ENCODE measurements around the gene TSHZ2.

The TSHZ2 gene

DNA sequence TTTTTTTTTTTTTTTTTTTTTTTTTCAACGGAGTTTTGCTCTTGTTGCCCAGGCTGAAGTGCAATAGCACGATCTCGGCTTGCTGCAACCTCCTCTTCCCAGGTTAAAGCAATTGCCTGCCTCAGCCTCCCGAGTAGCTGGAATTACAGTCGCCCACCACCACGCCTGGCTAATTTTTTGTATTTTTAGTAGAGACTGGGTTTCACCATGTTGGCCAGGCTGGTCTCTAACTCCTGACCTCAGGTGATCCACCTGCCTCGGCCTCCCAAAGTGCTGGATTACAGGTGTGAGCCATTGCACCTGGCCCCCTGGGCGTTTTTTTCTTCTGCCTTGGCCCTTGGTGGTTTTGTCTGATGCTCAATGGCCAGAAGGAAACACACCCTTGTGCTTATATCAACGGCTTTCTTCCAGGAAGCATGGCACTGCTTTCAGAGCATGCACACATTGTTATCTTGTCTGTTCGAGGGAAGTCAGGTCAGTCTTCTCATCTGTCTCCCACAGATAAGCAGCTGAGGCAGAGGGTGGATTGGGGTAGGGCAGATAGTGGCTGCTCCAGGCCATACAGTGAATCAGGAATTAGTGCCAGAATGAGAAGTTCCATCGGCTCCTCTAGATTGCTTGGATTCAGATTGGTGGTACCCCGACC is 203.1 kb downstream of the TSHZ2 start:
- DNase-seq = no peak

DNA sequence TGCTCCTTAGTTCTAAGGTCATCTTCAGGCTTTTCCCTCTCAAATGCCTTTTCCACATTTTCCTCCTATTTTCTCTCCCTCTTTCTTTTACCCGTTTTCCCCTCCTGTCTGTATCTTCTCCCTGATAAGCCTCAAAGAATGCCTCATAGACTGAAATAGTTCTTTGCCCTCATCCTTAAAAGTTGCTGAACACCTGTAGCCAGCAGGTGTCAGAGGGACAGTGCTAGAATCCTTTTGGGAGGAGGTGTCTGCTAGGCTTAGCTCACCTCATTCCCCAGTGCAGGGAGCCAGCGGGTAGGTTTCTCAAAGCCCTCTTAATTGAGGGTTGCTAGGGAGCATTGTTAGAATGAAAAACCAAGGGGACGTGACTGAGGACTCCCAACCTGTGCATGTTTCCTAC is 204.0 kb downstream of the TSHZ2 start:
- DNase-seq = no peak

- DNase-seq = no peak
Measured at GRCh38 chr20:53177687-53178086, 205.5 kb downstream of the TSHZ2 start.

GRCh38 chr20:53179749-53180148 is 207.6 kb downstream of the TSHZ2 start:
- no peak for DNase-seq

- DNase-seq = no peak
Measured at GRCh38 chr20:53180928-53181362, 208.8 kb downstream of the TSHZ2 start.

GRCh38 chr20:53181866-53182376 is 209.8 kb downstream of the TSHZ2 start:
- no peak for DNase-seq

- no peak for DNase-seq
Measured at GRCh38 chr20:53183181-53183580, 211.0 kb downstream of the TSHZ2 start.

DNA sequence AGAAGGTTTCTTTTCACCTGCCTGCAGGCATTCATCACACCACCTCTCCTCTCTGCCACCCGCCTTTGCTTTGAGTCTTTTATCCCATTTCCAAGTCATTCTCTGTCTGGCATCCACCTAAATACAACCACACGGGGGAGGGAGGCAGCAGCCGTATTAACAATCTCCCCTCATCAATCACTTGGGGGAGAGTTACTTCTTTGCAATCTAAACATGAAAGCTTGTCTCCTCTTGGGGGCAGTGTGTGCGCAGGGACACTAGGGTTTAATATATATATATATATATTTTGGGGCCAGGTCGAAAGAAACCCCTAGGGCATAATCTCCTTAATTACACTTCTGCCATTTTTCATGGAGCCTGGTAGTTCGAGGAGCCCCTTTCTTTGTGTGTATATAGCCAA is 214.5 kb downstream of the TSHZ2 start:
- DNase-seq = no peak

- DNase-seq = no peak
Measured at GRCh38 chr20:53187392-53188068, 215.4 kb downstream of the TSHZ2 start.

- no peak for DNase-seq
Measured at GRCh38 chr20:53190225-53190624, 218.1 kb downstream of the TSHZ2 start.

DNA sequence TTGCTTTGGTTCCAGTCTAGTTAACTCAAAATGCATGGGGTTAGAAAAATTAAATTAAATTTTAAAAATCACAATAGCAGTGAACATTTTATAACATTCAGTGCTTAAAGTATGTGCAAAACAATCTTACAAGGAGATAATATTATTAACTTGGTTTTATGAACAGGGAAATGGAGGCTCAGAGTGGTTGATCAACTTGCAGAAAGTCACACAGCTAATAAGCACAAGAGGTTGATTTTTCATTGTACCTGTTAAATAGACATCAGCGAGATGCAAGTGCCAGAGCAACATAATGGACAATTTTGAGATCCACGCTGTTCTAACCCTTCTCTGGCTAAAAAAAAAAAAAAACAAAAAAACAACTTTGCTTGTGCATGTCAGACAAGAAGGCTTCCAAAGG is 219.8 kb downstream of the TSHZ2 start:
- no peak for DNase-seq

DNA sequence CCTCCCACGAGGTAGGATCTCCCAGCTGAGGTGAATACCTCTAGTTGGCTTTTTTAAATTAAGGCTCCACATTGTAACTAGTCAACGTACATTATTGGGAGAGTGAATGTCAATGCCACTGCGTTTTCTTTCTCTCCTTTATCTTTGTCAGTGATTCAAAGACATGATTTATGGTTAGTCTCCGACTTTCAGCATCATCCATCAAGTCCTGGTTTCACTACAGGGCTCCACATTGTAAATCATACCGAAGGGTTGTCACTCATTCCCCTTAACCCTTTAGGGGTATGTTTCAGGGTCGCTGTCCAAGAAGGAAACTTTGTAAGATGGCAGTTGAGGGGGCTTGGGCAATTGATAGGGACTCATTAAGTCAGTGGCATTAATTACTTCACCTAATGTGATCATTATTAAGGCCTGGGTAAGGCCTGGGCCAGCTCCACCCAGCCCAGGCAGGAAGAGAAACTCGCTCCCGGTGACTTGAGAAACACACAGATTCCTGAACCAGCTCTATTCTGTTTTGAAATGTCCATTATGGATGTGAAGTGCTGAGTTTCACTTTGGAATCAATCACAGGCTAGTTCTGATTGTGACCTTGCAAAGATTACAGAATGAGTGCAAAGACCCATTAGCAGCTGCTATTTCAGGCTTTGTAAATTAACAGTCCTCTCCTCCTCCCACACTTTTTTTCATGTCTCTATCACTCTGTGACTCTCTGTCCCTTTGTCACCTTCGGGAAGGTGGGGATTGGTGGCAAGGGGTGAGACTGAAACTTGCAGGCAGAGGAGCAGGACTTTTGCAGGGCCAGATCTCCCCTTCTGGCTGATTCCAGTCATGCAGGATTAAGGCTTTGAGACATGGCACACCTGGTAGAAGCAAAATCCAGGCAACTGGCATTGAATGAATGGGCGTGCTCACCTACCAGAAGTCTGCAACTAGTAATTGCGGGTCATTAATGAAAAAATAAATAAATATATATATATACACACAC is 222.4 kb downstream of the TSHZ2 start:
- no peak for DNase-seq

DNA sequence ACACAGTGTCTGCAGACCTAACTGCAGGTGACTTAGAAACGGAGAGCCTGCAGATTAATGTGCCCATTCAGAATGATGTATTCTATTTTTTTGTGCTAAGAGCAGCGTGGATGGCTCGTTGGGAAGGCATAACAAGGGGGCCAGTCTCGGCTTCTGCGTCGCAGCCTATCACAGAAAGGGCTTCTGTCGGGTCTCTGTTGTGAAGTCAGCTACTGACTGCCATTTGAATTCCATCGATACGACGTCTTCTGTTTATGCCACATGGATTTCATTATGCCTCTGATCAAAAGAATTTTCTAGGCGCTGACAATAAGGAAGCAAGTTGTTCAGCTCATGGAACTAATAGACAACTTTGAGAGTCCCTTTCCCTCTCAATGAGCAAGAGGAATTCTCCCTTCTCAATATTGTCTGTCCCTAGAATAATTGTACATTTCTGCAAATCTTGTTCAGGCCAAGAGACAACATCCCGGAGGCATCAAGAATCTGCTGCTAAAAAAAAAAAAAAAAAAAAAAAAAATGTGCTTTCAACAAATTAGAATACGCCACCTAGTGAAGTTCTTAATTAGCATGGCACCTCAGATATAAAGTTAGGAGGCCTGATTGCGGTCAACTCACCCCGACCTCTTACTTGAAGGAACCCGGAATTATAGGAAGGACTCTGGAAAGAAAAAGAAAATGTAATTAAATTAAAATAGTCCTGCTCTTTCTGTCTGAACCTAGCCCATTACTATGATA is 223.9 kb downstream of the TSHZ2 start:
- no peak for DNase-seq

DNA sequence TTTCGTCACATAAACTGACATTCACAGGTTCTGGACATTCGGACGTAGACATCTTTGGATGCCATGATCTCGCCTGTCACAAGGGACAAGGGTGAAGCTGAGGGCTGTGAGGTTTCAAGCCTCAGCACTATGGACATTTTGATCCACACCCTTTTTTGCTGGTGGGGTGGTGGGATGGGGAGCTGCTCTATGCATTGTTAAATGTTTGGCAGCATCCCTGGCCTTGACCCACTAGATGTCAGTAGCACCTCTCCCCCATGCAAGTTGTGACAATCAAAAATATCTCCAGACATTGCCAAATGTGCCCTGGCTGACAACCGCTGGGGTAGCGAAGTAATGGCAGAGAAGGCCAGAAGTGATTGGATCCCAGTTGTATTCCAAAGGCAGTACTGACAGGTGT is 229.4 kb downstream of the TSHZ2 start:
- no peak for DNase-seq

DNA sequence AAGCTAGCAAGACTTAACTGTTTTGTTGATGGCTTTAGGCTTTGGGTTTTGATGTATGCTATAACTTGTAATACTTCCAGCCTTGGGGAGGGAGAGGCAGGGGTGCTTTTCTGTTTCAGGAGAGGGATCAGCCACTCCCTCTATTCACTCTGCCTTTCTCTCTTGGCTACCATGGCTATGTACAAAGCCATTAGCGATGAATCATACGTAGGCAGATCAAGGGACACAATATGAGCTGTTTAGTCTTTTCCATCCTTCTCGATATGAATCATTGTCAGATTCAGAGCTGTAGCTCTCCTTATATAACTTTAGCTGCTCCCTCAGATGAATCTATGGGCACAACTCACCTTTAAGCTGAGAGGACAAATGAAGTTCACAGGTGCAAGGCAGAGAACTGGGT is 230.6 kb downstream of the TSHZ2 start:
- no peak for DNase-seq

- no peak for DNase-seq
Measured at GRCh38 chr20:53205046-53205445, 232.9 kb downstream of the TSHZ2 start.

DNA sequence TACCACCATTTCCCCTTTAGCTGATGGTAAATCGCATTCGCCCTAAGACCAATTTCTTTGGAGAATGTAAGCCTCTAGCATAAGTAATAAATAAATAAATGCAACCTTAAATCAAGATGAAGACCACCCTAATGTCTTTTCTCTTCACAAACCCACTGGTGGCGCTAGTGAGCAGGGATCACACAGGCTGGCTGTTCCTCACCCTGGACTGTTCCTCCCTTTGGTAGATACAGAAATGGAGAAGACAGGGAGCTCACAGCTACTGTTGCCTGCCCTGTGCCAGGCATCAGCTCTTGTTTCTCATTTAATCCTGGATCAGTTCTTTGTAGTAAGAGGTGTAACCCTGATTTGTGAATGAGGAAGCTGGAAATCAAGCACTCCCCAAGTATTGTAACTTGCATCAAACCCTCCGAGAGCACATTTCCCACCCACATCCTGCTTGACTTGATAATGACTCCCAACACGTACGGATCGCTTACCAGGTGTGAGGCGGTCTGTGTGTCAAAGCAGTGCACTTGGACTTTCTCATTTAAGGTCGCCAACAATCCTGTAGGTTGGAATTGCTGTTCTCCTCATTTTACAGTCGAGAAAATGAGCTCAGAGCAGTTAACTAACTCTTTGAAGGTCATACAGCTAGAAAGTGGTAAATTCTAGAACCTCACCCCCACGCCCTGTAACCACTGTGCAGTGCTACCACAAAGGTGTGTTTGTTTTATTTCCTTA is 236.1 kb downstream of the TSHZ2 start:
- DNase-seq = no peak

GRCh38 chr20:53210041-53210440 is 237.9 kb downstream of the TSHZ2 start:
- DNase-seq = no peak

DNA sequence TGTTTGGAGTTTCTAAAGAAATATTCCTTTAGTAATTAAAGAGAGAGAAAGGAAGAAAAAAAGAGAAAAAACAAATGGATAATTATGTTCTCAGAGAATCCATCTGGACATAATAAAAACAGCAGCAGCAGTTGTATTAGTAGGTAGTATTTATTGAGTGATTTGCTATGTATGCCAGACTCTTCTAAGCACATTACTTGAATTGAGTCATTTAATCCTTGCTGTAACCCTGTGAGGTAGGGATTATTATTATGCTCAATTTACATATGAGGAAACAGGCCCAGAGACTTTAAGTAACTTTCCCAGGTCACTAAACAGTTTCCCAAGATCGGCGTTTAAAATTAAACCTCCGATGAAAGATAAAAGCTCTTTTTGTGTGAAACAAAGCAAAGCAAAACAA is 238.8 kb downstream of the TSHZ2 start:
- no peak for DNase-seq

GRCh38 chr20:53212018-53212417 is 239.9 kb downstream of the TSHZ2 start:
- DNase-seq = no peak

- DNase-seq = no peak
Measured at GRCh38 chr20:53214392-53214791, 242.2 kb downstream of the TSHZ2 start.

DNA sequence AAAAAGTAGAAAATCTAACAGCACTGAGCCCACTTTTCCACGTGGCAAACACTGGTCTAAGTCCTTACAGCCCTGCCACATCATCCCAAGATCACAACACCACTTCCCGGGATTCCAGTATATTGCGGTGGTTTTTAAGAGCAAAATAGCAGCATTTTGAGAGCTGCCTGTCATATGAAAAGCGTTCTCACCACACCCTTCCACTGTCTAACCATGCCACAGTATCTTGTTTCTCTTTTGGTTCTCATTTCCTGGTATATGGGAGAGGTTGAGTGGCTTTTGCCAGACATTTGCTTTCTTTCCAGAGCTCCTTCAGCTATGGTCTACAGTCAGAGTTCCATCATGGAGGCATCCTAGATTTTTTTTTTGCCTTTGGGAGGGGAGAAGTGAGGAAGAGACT is 243.0 kb downstream of the TSHZ2 start:
- no peak for DNase-seq

Measured in HCEC 1CT (cell line).